IMR-90 (cell line): Measurements from ENCODE around the gene ATP11B. TPM values are rescaled to one million over a fixed set of nuclear protein-coding genes. Genes with fewer than 3 reads are reported as not detected.

ENCODE experiments used
- ATAC-seq: fragments of 200-7000 bp; cut with Tn5 transposase; 2 replicates; pipeline ENCODE4 v1.9.1; 2020; ENCODE audit warnings: low read depth, mild to moderate bottlenecking, moderate library complexity
- BruUV-seq: library from RNA; stranded (reverse); fragments of 400-500 nt; replicated peaks from 2 replicates; lab custom pipeline; 2021; lab: Mats Ljungman, UMichigan
- CTCF ChIA-PET: fragments of 300-600 bp; formaldehyde crosslinking; extraction: SDS; loops from one replicate; lab custom pipeline; 2021; ENCODE audit warnings: antibody characterized with exemption; lab: Yijun Ruan, JAX
- POLR2A ChIA-PET: fragments of 300-600 bp; sonication (Branson Sonifier 250); formaldehyde crosslinking; loops from one replicate; lab custom pipeline; 2022; ENCODE audit warnings: antibody characterized with exemption; ENCODE audit not compliant: unreplicated experiment; lab: Charles Lee
- DNase-seq: peaks from one replicate; pipeline ENCODE4 v3.0.0; 2013
- H2AFZ ChIP-seq: replicated peaks from 2 replicates; pipeline ENCODE3; 2013; ENCODE audit warnings: low read length, mild to moderate bottlenecking; ENCODE audit not compliant: poor library complexity
- H2AK5ac ChIP-seq: 2 replicates; pipeline ENCODE4 v1.6.1; 2013; ENCODE audit warnings: low read depth, low read length, inconsistent platforms
- H2AK9ac ChIP-seq: replicated peaks from 2 replicates; pipeline ENCODE3; 2013; ENCODE audit warnings: mild to moderate bottlenecking, low read depth, low read length, moderate library complexity; ENCODE audit not compliant: poor library complexity
- H2BK120ac ChIP-seq: 2 replicates; pipeline ENCODE4 v1.6.1; 2013; ENCODE audit warnings: low read depth, low read length, inconsistent platforms
- H2BK15ac ChIP-seq: 3 replicates; pipeline ENCODE4 v1.6.1; 2013; ENCODE audit warnings: low read depth, low read length, inconsistent platforms
- H2BK20ac ChIP-seq: 2 replicates; pipeline ENCODE4 v1.6.1; 2013; ENCODE audit warnings: low read depth, mild to moderate bottlenecking, inconsistent platforms, low read length, moderate library complexity
- H2BK5ac ChIP-seq: 2 replicates; pipeline ENCODE4 v1.6.1; 2013; ENCODE audit warnings: mild to moderate bottlenecking, low read depth, low read length, inconsistent platforms; ENCODE audit not compliant: poor library complexity, severe bottlenecking
- H3K14ac ChIP-seq: replicated peaks from 2 replicates; pipeline ENCODE4 v1.6.1; 2013; ENCODE audit warnings: low read depth, low read length, inconsistent platforms
- H3K18ac ChIP-seq: 2 replicates; pipeline ENCODE4 v1.6.1; 2013; ENCODE audit warnings: low read depth, low read length, control low read depth
- H3K23ac ChIP-seq: 2 replicates; pipeline ENCODE4 v1.6.1; 2013; ENCODE audit warnings: low read depth, low read length, inconsistent platforms
- H3K27ac ChIP-seq: 2 replicates; pipeline ENCODE4 v1.5.1; 2013; ENCODE audit warnings: mild to moderate bottlenecking, control low read depth, low read length; ENCODE audit not compliant: insufficient read depth
- H3K27me3 ChIP-seq: 2 replicates; pipeline ENCODE4 v1.6.1; 2013; ENCODE audit warnings: low read length; ENCODE audit not compliant: control insufficient read depth, insufficient read depth
- H3K36me3 ChIP-seq: 2 replicates; pipeline ENCODE4 v1.6.1; 2013; ENCODE audit warnings: low read length, mixed read lengths; ENCODE audit not compliant: control insufficient read depth, insufficient read depth
- H3K4ac ChIP-seq: 2 replicates; pipeline ENCODE4 v1.6.1; 2013; ENCODE audit warnings: low read depth, low read length, inconsistent platforms
- H3K4me1 ChIP-seq: 2 replicates; pipeline ENCODE4 v1.6.1; 2013; ENCODE audit warnings: low read length, mixed read lengths; ENCODE audit not compliant: control insufficient read depth, insufficient read depth
- H3K4me2 ChIP-seq: 2 replicates; pipeline ENCODE4 v1.6.1; 2013; ENCODE audit warnings: low read depth, mild to moderate bottlenecking, control low read depth, low read length, moderate library complexity
- H3K4me3 ChIP-seq: 2 replicates; pipeline ENCODE4 v1.5.1; 2013; ENCODE audit warnings: low read depth, mild to moderate bottlenecking, control low read depth, low read length, moderate library complexity; ENCODE audit not compliant: insufficient read depth
- H3K56ac ChIP-seq: 2 replicates; pipeline ENCODE4 v1.6.1; 2013; ENCODE audit warnings: low read length, inconsistent platforms; ENCODE audit not compliant: insufficient read depth; ENCODE audit errors: extremely low read depth
- H3K79me1 ChIP-seq, 2 experiments: 2 replicates each; pipeline ENCODE4 v1.6.1; 2013; ENCODE audit warnings: low read length in 2 of 2, inconsistent platforms in 1 of 2, low read depth in 1 of 2
- H3K9ac ChIP-seq: 2 replicates; pipeline ENCODE4 v1.6.1; 2013; ENCODE audit warnings: low read depth, low read length, control low read depth
- H3K9me1 ChIP-seq: 2 replicates; pipeline ENCODE4 v1.6.1; 2013; ENCODE audit warnings: low read length, inconsistent platforms; ENCODE audit not compliant: insufficient read depth
- H3K9me3 ChIP-seq: 2 replicates; pipeline ENCODE4 v1.6.1; 2013; ENCODE audit warnings: low read length; ENCODE audit not compliant: control insufficient read depth, insufficient read depth
- H4K20me1 ChIP-seq: 2 replicates; pipeline ENCODE4 v1.6.1; 2013; ENCODE audit warnings: low read length, inconsistent platforms; ENCODE audit not compliant: insufficient read depth
- H4K5ac ChIP-seq: 2 replicates; pipeline ENCODE4 v1.6.1; 2013; ENCODE audit warnings: mild to moderate bottlenecking, low read depth, low read length, control low read depth
- H4K8ac ChIP-seq, 2 experiments: 2 replicates each; pipeline ENCODE4 v1.6.1; 2013; ENCODE audit warnings: low read depth in 2 of 2, low read length in 2 of 2, control low read depth in 1 of 2, inconsistent platforms in 1 of 2
- H4K91ac ChIP-seq: 2 replicates; pipeline ENCODE4 v1.6.1; 2013; ENCODE audit warnings: low read depth, low read length, inconsistent platforms; ENCODE audit not compliant: insufficient read depth
- CTCF ChIP-seq: conservative IDR thresholded peaks from 2 replicates; pipeline ENCODE4 v1.5.1; 2012; ENCODE audit warnings: mild to moderate bottlenecking, low read depth, low read length, improper control_type of control experiment
- MAZ ChIP-seq: IDR thresholded peaks from 2 replicates; pipeline ENCODE4 v1.6.1; 2012; ENCODE audit warnings: low read depth, mild to moderate bottlenecking, low read length, improper control_type of control experiment, moderate library complexity, borderline replicate concordance
- dilution Hi-C: fragments of 300-500 bp; cut with HindIII; formaldehyde crosslinking; loops from one replicate; pipeline ENCODE4 v1.14.3; 2018; ENCODE audit warnings: low sequenced_read_pairs; ENCODE audit not compliant: unreplicated experiment
- in situ Hi-C: fragments of 300-500 bp; cut with MboI; formaldehyde crosslinking; loops from 3 replicates; pipeline ENCODE4 v1.14.3; 2019; ENCODE audit warnings: low sequenced_read_pairs, inconsistent platforms, mixed read lengths
- intact Hi-C: fragments of 100-400 bp; cut with micrococcal nuclease; formaldehyde crosslinking; loops from 2 replicates; pipeline ENCODE4 v1.10.0; 2022
- polyA plus RNA-seq, 3 experiments: library from polyadenylated mRNA; depleted of rRNA; stranded (reverse); fragments of >200 nt; gene quantifications; 2 replicates each; pipeline ENCODE4 v1.2.3, GENCODE V29; 2012; ENCODE audit warnings: low replicate concordance in 1 of 3
- total RNA-seq: library from RNA; depleted of rRNA; stranded (reverse); fragments of >200 nt; gene quantifications from 2 replicates; pipeline ENCODE4 v1.2.3, GENCODE V29; 2012

Gene ATP11B
- total and polyA plus RNA-seq, 2 of the 4 experiments (the other 2 are of a cell fraction) = 10.0 to 39.6 TPM

- CTCF ChIA-PET = no interaction called here
- no TSS peak for BruUV-seq
- intact Hi-C loops = no loop called here
Measured at GRCh38 chr3:182765287-182765686, 28.0 kb upstream of the ATP11B start.

More at GRCh38 chr3:182765287-182765686, 28.0 kb upstream of the ATP11B start:
- TF ChIP-seq MAZ = no peak
- no peak for TF ChIP-seq CTCF
- H2AK5ac ChIP-seq = no peak overlapping the region
- H4K8ac ChIP-seq = no peak overlapping the region
- no peak overlapping the region for H3K4me3 ChIP-seq
- H3K27me3 ChIP-seq = peaks cover 2% of the 10 kb centered on the region; the same call in 1 of the 2 replicates
- no peak overlapping the region for H2BK5ac ChIP-seq
- no peak overlapping the region for H2BK15ac ChIP-seq
- dilution Hi-C loops (no loop called here), in situ Hi-C loops (no loop called here)
- H2AFZ ChIP-seq = no peak overlapping the region
- H3K4me2 ChIP-seq = no peak overlapping the region
- no peak overlapping the region for H4K91ac ChIP-seq
- H3K9ac ChIP-seq = no peak overlapping the region
- H3K79me1 ChIP-seq = no peaks in the 10 kb centered on the region
- no peak overlapping the region for H2BK120ac ChIP-seq
- no peak for ATAC-seq
- no peaks in the 10 kb centered on the region for H3K9me3 ChIP-seq
- no peak overlapping the region for H3K14ac ChIP-seq
- H3K56ac ChIP-seq = no peak overlapping the region; the same call in 1 of the 2 replicates
- H3K9me1 ChIP-seq = no peaks in the 10 kb centered on the region
- H3K18ac ChIP-seq = no peak overlapping the region
- POLR2A ChIA-PET = no interaction called here
- no peak overlapping the region for H2BK20ac ChIP-seq
- H3K4me1 ChIP-seq = no peaks in the 10 kb centered on the region
- H2AK9ac ChIP-seq = no peak overlapping the region
- no peak overlapping the region for H4K5ac ChIP-seq
- no peaks in the 10 kb centered on the region for H3K36me3 ChIP-seq
- H4K20me1 ChIP-seq = no peaks in the 10 kb centered on the region
- no peak overlapping the region for H3K23ac ChIP-seq
- H3K27ac ChIP-seq = no peak overlapping the region
- DNase-seq = no peak
- no peak overlapping the region for H3K4ac ChIP-seq
